ENCODE results near the gene RDH8. TPM values are rescaled to one million over a fixed set of nuclear protein-coding genes. Genes with fewer than 3 reads are reported as not detected.

The RDH8 gene
- total and polyA plus RNA-seq, 10 of the 15 experiments (the other 5 are each of a cell fraction or from before 2014, with no cell fraction given): 0.04 to 0.58 (median 0.05) TPM; not detected in 7

- Histone ChIP-seq H3K9me3 (replicated peaks; ENCODE audit: control insufficient read depth, insufficient read depth, low read length) (no peaks in the 10 kb centered on the region), H3K79me2 (ENCODE audit: control insufficient read depth, insufficient read depth, low read length) (no peaks in the 10 kb centered on the region), H2AFZ (ENCODE audit: control insufficient read depth, low read depth, low read length) (no peak overlapping the region), H3K36me3 (ENCODE audit: control insufficient read depth in 2 of 2, insufficient read depth in 2 of 2, low read length in 1 of 2) (no peaks in the 10 kb centered on the region), H3K4me2 (ENCODE audit: control insufficient read depth, insufficient read depth) (no peak overlapping the region), H3K9ac (ENCODE audit: control insufficient read depth, insufficient read depth, low read length) (no peak overlapping the region), H3K4me3 (no peak overlapping the region), H3K27ac (ENCODE audit: control insufficient read depth, insufficient read depth) (no peak overlapping the region), H4K20me1 (ENCODE audit: control insufficient read depth, insufficient read depth) (no peaks in the 10 kb centered on the region), H3K4me1 (ENCODE audit: control insufficient read depth, insufficient read depth, low read length) (no peaks in the 10 kb centered on the region), H3K27me3 (replicated peaks in 1 of 2; ENCODE audit: control insufficient read depth in 2 of 2, insufficient read depth in 2 of 2, low read length in 1 of 2) (peaks cover 3 to 4% of the 10 kb centered on the region in 2 experiments; a peak in 3 of 4 replicates)
- no peak for FAIRE-seq
- ATAC-seq: no peak
- in situ Hi-C loops (cut with MboI): no loop called here
- RAD21 ChIA-PET (ENCODE audit: unreplicated experiment): no interaction called here
- intact Hi-C loops (cut with micrococcal nuclease; ENCODE audit: unreplicated experiment): no loop called here
- SMC1A ChIA-PET (ENCODE audit: uncharacterized antibody, unreplicated experiment): no interaction called here
- CTCF ChIA-PET: interaction anchor here (0.6 to 0.7 kb wide), 2 partner anchors 15 to 703 kb away, joined by 3 read pairs; no protein-coding TSS in a partner anchor
- BruUV-seq (replicated peaks): no TSS peak
- TF ChIP-seq ZBED1 (IDR thresholded peaks at IDR 0.05; ENCODE audit: borderline replicate concordance) (no peak), SMARCA5 (IDR thresholded peaks at IDR 0.05) (no peak), ASH2L (IDR thresholded peaks at IDR 0.05; ENCODE audit: borderline replicate concordance, low read depth) (no peak), TCF7 (IDR thresholded peaks at IDR 0.05; ENCODE audit: borderline replicate concordance) (no peak), NR2F1 (conservative IDR thresholded peaks at IDR 0.05) (no peak), KLF5 (IDR thresholded peaks at IDR 0.05; ENCODE audit: partially characterized antibody) (no peak), ZNF274 (IDR thresholded peaks at IDR 0.05; ENCODE audit: insufficient read depth, insufficient read length) (no peak), CBX5 (IDR thresholded peaks at IDR 0.05; ENCODE audit: low read depth) (no peak), RBBP5 (conservative IDR thresholded peaks at IDR 0.05) (no peak), E4F1 (IDR thresholded peaks at IDR 0.05; ENCODE audit: borderline replicate concordance, partially characterized antibody) (no peak), MLLT1 (IDR thresholded peaks at IDR 0.05) (no peak), CBFB (IDR thresholded peaks at IDR 0.05; ENCODE audit: low read depth) (no peak), NR2C1 (IDR thresholded peaks at IDR 0.05) (no peak)
- WGBS (ENCODE audit: insufficient coverage, insufficient replicate concordance, low lambda C conversion rate, missing lambda C conversion rate): 1% methylated on average over 6 of the region's 6 CpGs
- POLR2A ChIA-PET: no interaction called here
- no peak for DNase-seq (ENCODE audit: low read depth, low spot score)
These were observed 743 bp downstream of the RDH8 start for GRCh38 chr19:10013834-10014618.

Data from GM12878 (cell line).